GM12872 (cell line): ENCODE data around the gene RASA4B.
"Not testable (repeated sequence)": the region's sequence is repeated elsewhere in the genome, so short reads cannot be mapped to it uniquely, and the experiment has no call there.

Source experiments
- CTCF ChIP-seq: IDR thresholded peaks from 3 replicates; pipeline ENCODE4 v1.5.1; 2011; ENCODE audit warnings: low read depth, mild to moderate bottlenecking, low read length, moderate library complexity; ENCODE audit not compliant: insufficient read depth

RASA4B gene

GRCh38 chr7:102517550-102518147, at the start of gene RASA4B:
Gene RASA4B, minus strand, starts transcription at chr7:102517777. Its CDS starts 67 bp downstream, at chr7:102517710.
- not testable (repeated sequence) for TF ChIP-seq CTCF

GRCh38 chr7:102550808-102551422, 33.3 kb upstream of the RASA4B start, which contains the start of gene SPDYE2:
Gene SPDYE2, plus strand, starts transcription at chr7:102551226. Its CDS starts 2,030 bp downstream, at chr7:102553256.
- TF ChIP-seq CTCF = not testable (repeated sequence)

GRCh38 chr7:102543596-102543995, 26.0 kb upstream of the RASA4B start, which contains the start of gene UPK3BL2:
Gene UPK3BL2, minus strand, starts transcription at chr7:102543696. Its CDS starts 60 bp downstream, at chr7:102543636.
- not testable (repeated sequence) for TF ChIP-seq CTCF

DNA sequence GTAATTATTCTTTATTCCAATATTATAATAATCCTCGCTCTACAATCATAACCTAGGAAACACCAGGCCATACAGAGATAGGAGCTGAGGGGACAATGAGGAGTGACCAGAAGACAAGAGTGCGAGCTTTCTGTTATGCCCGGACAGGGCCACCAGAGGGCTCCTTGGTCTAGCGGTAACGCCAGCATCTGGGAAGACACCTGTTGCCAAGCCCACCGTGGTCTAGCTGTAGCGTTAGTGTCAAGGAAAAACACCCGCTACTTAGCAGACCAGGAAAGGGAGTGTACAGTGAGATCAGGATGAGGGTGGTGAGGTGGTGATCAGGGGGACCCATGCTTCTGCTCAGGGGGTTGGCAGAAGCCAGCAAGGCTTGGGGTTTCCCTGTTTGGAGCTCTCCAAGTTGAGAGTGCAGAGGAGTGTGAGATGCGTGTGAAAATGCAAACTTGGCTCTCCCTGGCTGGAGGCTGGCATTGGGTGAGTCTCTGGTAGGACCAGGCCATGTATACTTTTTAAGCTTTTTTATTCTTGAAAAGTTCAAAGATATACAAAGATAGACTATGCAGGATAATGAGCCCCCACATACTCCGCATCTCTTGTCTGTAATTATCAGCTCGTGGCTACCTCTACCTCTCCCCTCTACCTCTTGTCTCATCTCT, 37.5 kb downstream of the RASA4B start:
- peak; percentile 36; the same call in 2 of the 3 replicates for TF ChIP-seq CTCF

DNA sequence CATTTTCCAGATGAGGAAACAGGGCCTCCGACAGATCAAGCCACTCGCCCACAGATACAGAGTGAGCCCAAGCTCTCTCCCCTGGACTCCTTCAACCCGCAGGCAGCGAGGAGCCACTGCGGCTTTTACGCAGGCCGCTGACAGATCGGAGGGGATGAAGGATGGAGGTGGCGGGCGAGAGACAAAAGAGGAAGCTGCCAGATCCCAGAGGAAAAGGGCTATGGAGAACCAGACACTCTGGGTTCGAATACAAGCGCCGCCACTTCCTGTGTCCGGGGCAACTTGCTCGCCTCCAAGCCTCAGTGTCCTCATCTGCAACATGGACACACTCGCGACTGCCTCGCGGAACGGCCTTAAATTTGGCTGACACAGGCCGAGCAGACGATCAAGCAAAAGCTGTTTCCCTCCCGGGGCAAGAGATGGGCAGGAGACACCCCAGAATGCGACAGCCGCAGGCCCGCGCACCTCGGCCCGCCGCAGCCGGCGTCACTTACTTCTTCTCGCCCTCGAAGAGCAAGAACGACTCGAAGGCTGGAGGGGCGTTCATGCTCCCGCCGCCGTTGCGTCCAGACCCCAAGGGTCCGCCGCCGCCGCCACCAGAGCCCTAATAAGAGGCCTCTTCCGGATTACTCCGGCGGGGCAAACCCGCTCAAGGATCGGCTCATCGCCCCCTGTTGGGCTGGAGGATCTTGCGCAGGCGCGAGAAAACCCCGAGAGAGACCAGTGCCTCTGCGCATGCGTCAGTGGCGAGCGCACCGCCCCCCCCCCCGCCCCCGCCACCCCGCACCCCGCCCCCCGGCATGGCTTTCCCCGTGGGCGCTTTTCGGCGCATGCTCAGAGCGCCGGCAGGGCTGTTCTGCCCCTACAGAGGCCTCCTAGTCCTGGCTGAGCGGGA, 39.0 kb downstream of the RASA4B start, which contains the start of gene POLR2J:
POLR2J (minus strand) TSS at position 609 of the 895 bp plus-strand sequence; CDS start at position 547, 62 bp downstream.
- TF ChIP-seq CTCF = 0 out of 3 replicates have a peak, but pooled peaks have one; percentile 11

DNA sequence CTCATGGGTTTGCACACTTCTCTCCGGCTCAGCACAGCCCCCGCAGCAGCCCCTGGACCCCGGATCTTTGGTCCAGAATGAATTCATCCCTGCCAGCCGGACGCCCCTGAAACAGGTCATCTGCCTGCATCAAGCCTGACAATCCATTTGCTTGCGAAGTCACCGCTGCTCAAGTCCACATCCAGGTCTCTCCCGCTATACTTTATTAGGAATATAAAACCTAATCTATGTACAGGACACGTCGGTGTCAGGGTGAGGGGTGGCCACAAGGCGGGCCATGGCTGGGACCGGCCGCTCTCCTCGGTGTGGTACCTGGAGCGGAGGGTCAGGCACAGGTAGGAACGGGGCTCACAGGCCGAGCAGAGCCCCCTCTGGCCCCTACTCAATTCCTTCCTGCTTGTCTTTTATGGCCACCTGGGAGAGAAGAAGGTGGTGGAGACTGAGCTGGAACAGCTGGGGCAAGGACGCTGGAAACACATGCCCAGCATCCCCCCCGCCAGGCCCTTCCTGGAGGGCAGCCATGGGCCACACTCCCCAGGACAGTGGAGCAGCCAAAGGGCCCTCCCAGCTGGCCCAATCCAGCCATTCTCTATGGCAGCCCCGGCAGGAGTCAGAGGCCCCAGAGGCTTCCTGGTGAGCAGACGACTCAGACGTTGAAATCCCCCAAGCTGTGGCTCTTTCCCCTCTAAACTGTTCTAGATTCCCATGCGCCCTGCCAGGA, 44.1 kb downstream of the RASA4B start:
- TF ChIP-seq CTCF = no peak
